ENCODE measurements around the gene FAM131C. TPM values are rescaled to one million over a fixed set of nuclear protein-coding genes. Genes with fewer than 3 reads are reported as not detected.
"Not testable (repeated sequence)": the region's sequence is repeated elsewhere in the genome, so short reads cannot be mapped to it uniquely, and the experiment has no call there.

The FAM131C gene
- total RNA-seq, 2 donors from 2014 or later = 5.2 to 8.7 TPM

- Histone ChIP-seq H3K4me3 (no peak overlapping the region), H3K9me3 (no peaks in the 10 kb centered on the region), H3K27me3 (no peaks in the 10 kb centered on the region), H3K4me1 (peaks cover 0 to 32% of the 10 kb centered on the region in 2 donors), H3K36me3 (no peaks in the 10 kb centered on the region), H3K27ac (no peak overlapping the region)
- DNase-seq (ENCODE audit: low spot score) = no peak
- TF ChIP-seq, protein P1, sequence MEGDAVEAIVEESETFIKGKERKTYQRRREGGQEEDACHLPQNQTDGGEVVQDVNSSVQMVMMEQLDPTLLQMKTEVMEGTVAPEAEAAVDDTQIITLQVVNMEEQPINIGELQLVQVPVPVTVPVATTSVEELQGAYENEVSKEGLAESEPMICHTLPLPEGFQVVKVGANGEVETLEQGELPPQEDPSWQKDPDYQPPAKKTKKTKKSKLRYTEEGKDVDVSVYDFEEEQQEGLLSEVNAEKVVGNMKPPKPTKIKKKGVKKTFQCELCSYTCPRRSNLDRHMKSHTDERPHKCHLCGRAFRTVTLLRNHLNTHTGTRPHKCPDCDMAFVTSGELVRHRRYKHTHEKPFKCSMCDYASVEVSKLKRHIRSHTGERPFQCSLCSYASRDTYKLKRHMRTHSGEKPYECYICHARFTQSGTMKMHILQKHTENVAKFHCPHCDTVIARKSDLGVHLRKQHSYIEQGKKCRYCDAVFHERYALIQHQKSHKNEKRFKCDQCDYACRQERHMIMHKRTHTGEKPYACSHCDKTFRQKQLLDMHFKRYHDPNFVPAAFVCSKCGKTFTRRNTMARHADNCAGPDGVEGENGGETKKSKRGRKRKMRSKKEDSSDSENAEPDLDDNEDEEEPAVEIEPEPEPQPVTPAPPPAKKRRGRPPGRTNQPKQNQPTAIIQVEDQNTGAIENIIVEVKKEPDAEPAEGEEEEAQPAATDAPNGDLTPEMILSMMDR (IDR thresholded peaks at IDR 0.05) = no peak
These were observed 8.2 kb downstream of the FAM131C start for GRCh38 chr1:16065269-16065576.

DNA sequence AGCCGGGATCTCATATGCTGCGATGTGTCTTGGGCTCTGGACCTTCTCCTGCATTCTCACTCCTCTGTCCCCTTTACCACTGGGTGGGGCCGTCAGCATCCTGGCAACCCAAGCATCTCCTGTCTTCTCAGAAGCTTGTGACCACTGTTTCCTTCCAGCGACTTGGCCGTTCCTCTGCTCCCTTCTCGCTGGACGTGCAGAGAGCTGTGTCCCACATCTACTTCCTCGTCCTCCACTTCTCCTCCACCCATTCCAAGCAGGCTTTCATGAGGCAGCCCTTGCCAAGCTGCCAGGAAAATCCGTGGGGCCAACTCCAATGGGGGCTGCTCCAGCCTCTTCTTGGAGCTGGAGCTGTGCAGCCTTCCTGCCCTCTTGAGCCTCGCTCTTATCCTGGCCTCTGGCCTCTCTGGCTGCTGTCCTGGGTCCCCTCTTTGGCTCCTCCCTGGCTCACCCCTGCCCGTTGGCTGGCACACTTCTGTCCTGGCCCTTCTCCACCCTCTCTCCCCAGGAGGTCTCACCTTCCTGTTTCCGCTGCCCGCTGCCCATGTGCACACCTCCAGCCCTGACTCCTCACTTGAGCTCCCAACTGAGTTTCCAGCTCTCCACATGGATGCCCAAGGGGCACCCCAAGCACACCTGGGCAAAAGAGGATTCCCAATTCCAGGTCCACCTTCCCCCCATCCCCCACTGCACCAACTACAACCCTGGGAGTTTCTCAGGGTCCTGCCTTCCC lies 8.7 kb downstream of the FAM131C start:
- TF ChIP-seq, protein P1 (IDR thresholded peaks at IDR 0.05) = no peak
- no peak for DNase-seq (ENCODE audit: low spot score)

GRCh38 chr1:16063921-16064320 lies 9.5 kb downstream of the FAM131C start:
- TF ChIP-seq, protein P1 (IDR thresholded peaks at IDR 0.05) = no peak

More for the DNA sequence above, 8.7 kb downstream of the FAM131C start:
- no peaks in the 10 kb centered on the region for H3K27me3 ChIP-seq
- H3K27ac ChIP-seq = no peak overlapping the region
- H3K36me3 ChIP-seq = no peaks in the 10 kb centered on the region
- H3K4me3 ChIP-seq = no peak overlapping the region
- H3K9me3 ChIP-seq = no peaks in the 10 kb centered on the region
- peaks cover 0 to 32% of the 10 kb centered on the region in 2 donors for H3K4me1 ChIP-seq

GRCh38 chr1:16063226-16063829 lies 10.1 kb downstream of the FAM131C start:
- TF ChIP-seq, protein P1 (IDR thresholded peaks at IDR 0.05) = no peak

More at GRCh38 chr1:16063921-16064320, 9.5 kb downstream of the FAM131C start:
- H3K4me3 ChIP-seq = no peak overlapping the region
- H3K27me3 ChIP-seq = no peaks in the 10 kb centered on the region
- H3K36me3 ChIP-seq = no peaks in the 10 kb centered on the region
- DNase-seq (ENCODE audit: low spot score) = no peak
- no peak overlapping the region for H3K27ac ChIP-seq
- H3K9me3 ChIP-seq = no peaks in the 10 kb centered on the region
- peaks cover 0 to 32% of the 10 kb centered on the region in 2 donors for H3K4me1 ChIP-seq

DNA sequence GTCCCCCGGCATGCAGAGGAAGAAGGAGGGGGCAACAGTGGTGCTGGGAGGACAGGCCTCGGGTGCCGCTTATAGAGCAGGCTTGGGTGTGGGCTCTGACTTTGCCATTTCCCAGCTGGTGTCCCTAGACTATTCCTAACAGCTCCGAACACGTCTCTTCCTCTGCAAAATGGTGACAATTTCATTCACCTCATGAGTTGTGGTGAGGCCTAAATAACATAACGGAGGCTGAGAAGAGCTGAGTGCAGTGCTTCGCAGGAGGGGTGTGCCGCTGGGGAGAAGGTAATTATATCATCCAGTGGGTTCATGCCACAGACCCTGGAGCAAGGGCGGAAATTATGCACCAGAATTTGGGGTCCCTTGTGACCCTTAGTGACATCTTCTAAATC lies 10.8 kb downstream of the FAM131C start:
- H3K27ac ChIP-seq, H3K27me3 ChIP-seq, H3K4me3 ChIP-seq: not testable (repeated sequence)

More at GRCh38 chr1:16063226-16063829, 10.1 kb downstream of the FAM131C start:
- Histone ChIP-seq H3K9me3 (no peaks in the 10 kb centered on the region), H3K4me1 (peaks cover 0 to 26% of the 10 kb centered on the region in 2 donors), H3K27me3 (no peaks in the 10 kb centered on the region), H3K36me3 (no peaks in the 10 kb centered on the region), H3K27ac (no peak overlapping the region), H3K4me3 (no peak overlapping the region)
- DNase-seq (ENCODE audit: low spot score) = no peak

GRCh38 chr1:16061989-16062686 lies 11.3 kb downstream of the FAM131C start:
- DNase-seq (ENCODE audit: low spot score); H3K9me3 ChIP-seq; H3K4me3 ChIP-seq; H3K27ac ChIP-seq; H3K27me3 ChIP-seq; H3K36me3 ChIP-seq: not testable (repeated sequence)
- H3K4me1 ChIP-seq = peaks cover 0 to 14% of the 10 kb centered on the region in 2 donors

More for the DNA sequence above, 10.8 kb downstream of the FAM131C start:
- not testable (repeated sequence) for DNase-seq (ENCODE audit: low spot score); H3K9me3 ChIP-seq; H3K36me3 ChIP-seq
- peaks cover 0 to 19% of the 10 kb centered on the region in 2 donors for H3K4me1 ChIP-seq
